ENCODE data around the gene ATG16L1.

- TF ChIP-seq POLR2A (IDR thresholded peaks at IDR 0.05) (no peak), EP300 (IDR thresholded peaks at IDR 0.05) (no peak)
Measured at GRCh38 chr2:233338046-233338445, 86.6 kb downstream of the ATG16L1 start.

All from ovary (tissue), 1 donor.